Left lung (tissue), 10 donors: Measurements from ENCODE around the gene ABCB4. TPM values are rescaled to one million over a fixed set of nuclear protein-coding genes. Genes with fewer than 3 reads are reported as not detected.

Source experiments
- ATAC-seq: fragments of 200-7000 bp; cut with Tn5 transposase; one replicate; pipeline ENCODE4 v1.9.1; 2020; ENCODE audit warnings: moderate library complexity
- DNase-seq, 4 donors: peaks; one replicate each; pipeline ENCODE4 v3.0.0-alpha.2; 2013 to 2020
- H3K27ac ChIP-seq, 2 donors: fragments of 200-600 bp; sonication (generic) in 1 of 2; one replicate each; pipeline versions ENCODE4 v1.5.0 to v1.8.0; 2020 to 2021
- H3K27me3 ChIP-seq, 2 donors: fragments of 200-600 bp; sonication (generic) in 1 of 2; one replicate each; pipeline versions ENCODE4 v1.5.0 to v1.8.0; 2020 to 2021
- H3K36me3 ChIP-seq, 2 donors: fragments of 200-600 bp; sonication (generic) in 1 of 2; one replicate each; pipeline versions ENCODE4 v1.5.0 to v1.8.0; 2020 to 2021
- H3K4me1 ChIP-seq, 2 donors: fragments of 200-600 bp; one replicate each; pipeline ENCODE4 v1.8.0; 2021
- H3K4me3 ChIP-seq, 2 donors: fragments of 200-600 bp; sonication (generic) in 1 of 2; one replicate each; pipeline versions ENCODE4 v1.5.0 to v1.8.0; 2020 to 2021; ENCODE audit warnings: mild to moderate bottlenecking in 1 of 2
- H3K9me3 ChIP-seq, 2 donors: fragments of 200-600 bp; sonication (generic) in 1 of 2; one replicate each; pipeline versions ENCODE4 v1.5.0 to v1.8.0; 2020 to 2021
- CTCF ChIP-seq, 2 donors: fragments of 200-600 bp; sonication (generic) in 1 of 2; IDR thresholded peaks; one replicate each; pipeline versions ENCODE4 v1.5.0 to v1.8.0; 2021; ENCODE audit warnings: antibody characterized with exemption in 2 of 2
- intact Hi-C, 2 donors: fragments of 100-400 bp; cut with DNase I; formaldehyde crosslinking; loops; one replicate each; pipeline versions ENCODE4 v1.11.2 to v1.14.2; 2022
- polyA plus RNA-seq, 6 donors: library from polyadenylated mRNA; unstranded; fragments of 120-200 nt; gene quantifications; one replicate each; pipeline ENCODE4 v1.2.1, GENCODE V29; 2013; ENCODE audit not compliant: insufficient read length in 6 of 6
- total RNA-seq, 2 donors: library from RNA; stranded (reverse); fragmentation: NEBNext Ultra II Directional; extraction: Animal tissue kit (Norgen Biotek cat#: 25700); gene quantifications; one replicate each; pipeline ENCODE4 v1.2.1, GENCODE V29; 2021
- donor health status: DM: no; HTN: yes; CAD: no.
- donor health status: DM: no; HTN: no; CAD: no.

The ABCB4 gene
- total and polyA plus RNA-seq, 8 donors, result 0.16 to 1.8 (median 1.1) TPM

GRCh38 chr7:87480386-87480785 lies 4.9 kb upstream of the ABCB4 start:
- H3K9me3 ChIP-seq, result no peaks in the 10 kb centered on the region
- intact Hi-C loops, result no loop called here
- H3K27me3 ChIP-seq, result peaks cover 15 to 22% of the 10 kb centered on the region in 2 donors
- no peak for TF ChIP-seq CTCF (IDR thresholded peaks at IDR 0.05)
- no peak overlapping the region for H3K4me3 ChIP-seq
- H3K27ac ChIP-seq, result no peak overlapping the region
- no peak for ATAC-seq
- H3K4me1 ChIP-seq, result peaks cover 0 to 6% of the 10 kb centered on the region in 2 donors
- no peak for DNase-seq
- no peaks in the 10 kb centered on the region for H3K36me3 ChIP-seq

GRCh38 chr7:87479951-87480350 lies 4.5 kb upstream of the ABCB4 start:
- H3K4me1 ChIP-seq, result peaks cover 3 to 10% of the 10 kb centered on the region in 2 donors

GRCh38 chr7:87476179-87476557 lies 688 bp upstream of the ABCB4 start:
- H3K9me3 ChIP-seq, result no peaks in the 10 kb centered on the region
- no peak for TF ChIP-seq CTCF (IDR thresholded peaks at IDR 0.05)
- no peak for DNase-seq
- no peak overlapping the region for H3K27ac ChIP-seq
- H3K36me3 ChIP-seq, result no peaks in the 10 kb centered on the region
- peak overlapping the region in 1 of 2 donors; percentile 32 for H3K4me3 ChIP-seq
- peaks cover 23 to 44% of the 10 kb centered on the region in 2 donors for H3K27me3 ChIP-seq
- ATAC-seq, result no peak
- peaks cover 3 to 15% of the 10 kb centered on the region in 2 donors for H3K4me1 ChIP-seq
- intact Hi-C loops, result no loop called here

More at GRCh38 chr7:87479951-87480350, 4.5 kb upstream of the ABCB4 start:
- Histone ChIP-seq H3K27me3 (peaks cover 19 to 27% of the 10 kb centered on the region in 2 donors), H3K27ac (no peak overlapping the region), H3K36me3 (no peaks in the 10 kb centered on the region), H3K9me3 (no peaks in the 10 kb centered on the region), H3K4me3 (no peak overlapping the region)
- no peak for TF ChIP-seq CTCF (IDR thresholded peaks at IDR 0.05)
- no peak for ATAC-seq
- no peak for DNase-seq
- intact Hi-C loops, result no loop called here

GRCh38 chr7:87474533-87475358 lies 734 bp downstream of the ABCB4 start:
- intact Hi-C loops, result no loop called here
- DNase-seq (peak in 1 of 4 donors; percentile 7), ATAC-seq (peak; percentile 66)
- H3K4me1 ChIP-seq, result peaks cover 3 to 15% of the 10 kb centered on the region in 2 donors
- H3K36me3 ChIP-seq, result no peaks in the 10 kb centered on the region
- peak overlapping the region; percentile 18 to 32 for H3K4me3 ChIP-seq
- no peaks in the 10 kb centered on the region for H3K9me3 ChIP-seq
- no peak for TF ChIP-seq CTCF (IDR thresholded peaks at IDR 0.05)
- peaks cover 23 to 44% of the 10 kb centered on the region in 2 donors for H3K27me3 ChIP-seq
- H3K27ac ChIP-seq, result no peak overlapping the region

- H3K4me3 ChIP-seq, result no peak overlapping the region
- DNase-seq (no peak), ATAC-seq (no peak)
- TF ChIP-seq CTCF (IDR thresholded peaks at IDR 0.05), result no peak
- peaks cover 0 to 2% of the 10 kb centered on the region in 2 donors for H3K9me3 ChIP-seq
- H3K36me3 ChIP-seq, result no peaks in the 10 kb centered on the region
- intact Hi-C loops, result no loop called here
- peaks cover 3 to 15% of the 10 kb centered on the region in 2 donors for H3K4me1 ChIP-seq
- no peak overlapping the region for H3K27ac ChIP-seq
- H3K27me3 ChIP-seq, result peaks cover 23 to 44% of the 10 kb centered on the region in 2 donors
Observed at GRCh38 chr7:87473986-87474385, 1.5 kb downstream of the ABCB4 start.
